OCI-LY3 (cell line): ENCODE measurements around the gene HLA-F.

ENCODE experiments used
- EZH2phosphoT487 ChIP-seq: fragments of 200-600 bp; shearing (Covaris generic); IDR thresholded peaks from 2 replicates; pipeline ENCODE4 v1.6.1; 2018; ENCODE audit warnings: antibody characterized with exemption, mixed run types, low read depth
- TF ChIP-seq, protein P1 (sequence below): fragments of 200-600, 300-600 bp; sonication (generic); IDR thresholded peaks from 2 replicates; pipeline ENCODE4 v1.5.1; 2014; ENCODE audit warnings: antibody characterized with exemption, low read length, low read depth

DNA sequence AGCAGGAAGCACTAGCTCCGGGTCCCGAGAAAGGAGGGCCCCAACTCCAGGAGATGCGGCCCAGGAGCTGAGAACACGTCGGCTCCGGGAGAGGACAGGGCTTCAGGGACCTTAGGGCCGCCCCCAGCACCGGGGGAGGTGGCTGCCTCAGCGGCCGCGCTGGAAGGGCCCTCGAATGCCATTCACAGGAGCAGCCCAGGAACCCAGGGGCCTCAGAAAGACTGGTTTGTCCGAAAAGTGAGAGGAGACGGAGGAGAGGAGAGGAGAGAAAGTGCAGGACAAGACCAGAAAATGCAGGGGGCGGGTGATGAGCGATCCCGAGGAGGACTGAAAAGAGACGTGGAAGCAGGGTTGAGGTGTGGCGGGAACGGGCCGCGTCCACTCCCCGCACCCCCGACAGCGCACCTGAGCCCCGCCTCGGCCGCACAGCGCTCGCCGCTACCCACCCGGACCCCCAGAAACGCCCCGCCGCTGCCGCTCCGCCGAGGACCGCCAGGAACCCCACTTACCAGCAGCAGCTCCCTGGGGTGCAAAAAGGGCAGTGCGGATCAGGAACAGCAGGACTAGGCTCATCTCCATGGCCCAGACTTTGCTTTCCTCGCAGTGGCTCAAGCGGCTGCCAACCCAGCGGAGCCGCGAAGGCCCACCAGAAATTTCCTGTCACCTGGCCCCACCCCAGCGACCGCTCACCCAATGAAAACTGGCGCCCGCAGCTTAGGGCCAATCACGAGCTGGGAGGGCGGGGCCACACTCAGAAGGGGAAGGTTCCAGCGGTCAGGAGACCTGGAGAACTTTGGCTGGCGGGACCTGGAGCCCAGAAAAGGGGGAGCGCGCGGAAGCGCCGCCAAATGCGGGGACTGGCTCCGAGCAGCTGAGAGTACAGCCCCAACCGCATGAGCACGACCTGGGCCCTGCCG lies 25.4 kb downstream of the HLA-F start:
- TF ChIP-seq, protein P1, sequence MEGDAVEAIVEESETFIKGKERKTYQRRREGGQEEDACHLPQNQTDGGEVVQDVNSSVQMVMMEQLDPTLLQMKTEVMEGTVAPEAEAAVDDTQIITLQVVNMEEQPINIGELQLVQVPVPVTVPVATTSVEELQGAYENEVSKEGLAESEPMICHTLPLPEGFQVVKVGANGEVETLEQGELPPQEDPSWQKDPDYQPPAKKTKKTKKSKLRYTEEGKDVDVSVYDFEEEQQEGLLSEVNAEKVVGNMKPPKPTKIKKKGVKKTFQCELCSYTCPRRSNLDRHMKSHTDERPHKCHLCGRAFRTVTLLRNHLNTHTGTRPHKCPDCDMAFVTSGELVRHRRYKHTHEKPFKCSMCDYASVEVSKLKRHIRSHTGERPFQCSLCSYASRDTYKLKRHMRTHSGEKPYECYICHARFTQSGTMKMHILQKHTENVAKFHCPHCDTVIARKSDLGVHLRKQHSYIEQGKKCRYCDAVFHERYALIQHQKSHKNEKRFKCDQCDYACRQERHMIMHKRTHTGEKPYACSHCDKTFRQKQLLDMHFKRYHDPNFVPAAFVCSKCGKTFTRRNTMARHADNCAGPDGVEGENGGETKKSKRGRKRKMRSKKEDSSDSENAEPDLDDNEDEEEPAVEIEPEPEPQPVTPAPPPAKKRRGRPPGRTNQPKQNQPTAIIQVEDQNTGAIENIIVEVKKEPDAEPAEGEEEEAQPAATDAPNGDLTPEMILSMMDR, result no peak
- no peak for TF ChIP-seq EZH2phosphoT487
